Activated CD4-positive, CD25-positive, alpha-beta regulatory T cell treated with anti-CD3 and anti-CD28 coated beads, Interleukin-2, amount 50 U/mL, for 16 hours (primary cell): ENCODE results near the gene C3orf18.
A peak's percentile ranks its signal among the peaks of the same experiment; 100 is the strongest.

Experiments used
- DNase-seq: peaks from one replicate; pipeline ENCODE4 v3.0.0-alpha.2; 2020; ENCODE audit warnings: low read depth, low spot score

C3orf18 gene

GRCh38 chr3:50603261-50604109 is 35.9 kb upstream of the C3orf18 start:
- DNase-seq: no peak

GRCh38 chr3:50602595-50603191 is 35.1 kb upstream of the C3orf18 start:
- DNase-seq: no peak

GRCh38 chr3:50600841-50601591 is 33.5 kb upstream of the C3orf18 start:
- DNase-seq: peak; percentile 72

GRCh38 chr3:50600141-50600753 is 32.7 kb upstream of the C3orf18 start:
- no peak for DNase-seq

- no peak for DNase-seq
Measured at GRCh38 chr3:50599716-50600118, 32.2 kb upstream of the C3orf18 start.

- DNase-seq: no peak
Measured at GRCh38 chr3:50599115-50599715, 31.7 kb upstream of the C3orf18 start.

GRCh38 chr3:50594253-50594785 is 26.8 kb upstream of the C3orf18 start:
- DNase-seq: no peak

- DNase-seq: no peak
Measured at GRCh38 chr3:50592568-50592967, 25.0 kb upstream of the C3orf18 start.

GRCh38 chr3:50591196-50591741 is 23.7 kb upstream of the C3orf18 start:
- DNase-seq: no peak

- DNase-seq: no peak
Measured at GRCh38 chr3:50588759-50589433, 21.3 kb upstream of the C3orf18 start.

- DNase-seq: peak; percentile 56
Measured at GRCh38 chr3:50587806-50588758, 20.5 kb upstream of the C3orf18 start.

GRCh38 chr3:50587373-50587772 is 19.8 kb upstream of the C3orf18 start:
- DNase-seq: no peak

GRCh38 chr3:50586763-50587070 is 19.2 kb upstream of the C3orf18 start:
- no peak for DNase-seq

- no peak for DNase-seq
Measured at GRCh38 chr3:50585919-50586762, 18.6 kb upstream of the C3orf18 start.

GRCh38 chr3:50584391-50584790 is 16.8 kb upstream of the C3orf18 start:
- DNase-seq: no peak

GRCh38 chr3:50583897-50584296 is 16.4 kb upstream of the C3orf18 start:
- DNase-seq: no peak

- no peak for DNase-seq
Measured at GRCh38 chr3:50582083-50582482, 14.5 kb upstream of the C3orf18 start.

GRCh38 chr3:50581459-50581842 is 13.9 kb upstream of the C3orf18 start:
- no peak for DNase-seq
